Erythroblast (primary cell): ENCODE results near the gene SOX12.

Experiments used
- GATA1 ChIP-seq: IDR thresholded peaks from 2 replicates; pipeline ENCODE4 v1.6.1; 2011; ENCODE audit warnings: low read depth, mild to moderate bottlenecking, control low read depth, low read length, moderate library complexity
- POLR2A ChIP-seq: IDR thresholded peaks from 2 replicates; pipeline ENCODE4 v1.6.1; 2011; ENCODE audit warnings: mild to moderate bottlenecking, low read length

- TF ChIP-seq POLR2A (no peak), GATA1 (no peak)
These were observed 44.8 kb downstream of the SOX12 start for GRCh38 chr20:370151-370600.
